BJ (cell line): ENCODE data around the gene COX7C. TPM values are rescaled to one million over a fixed set of nuclear protein-coding genes. Genes with fewer than 3 reads are reported as not detected.
"Not testable (repeated sequence)": the region's sequence is repeated elsewhere in the genome, so short reads cannot be mapped to it uniquely, and the experiment has no call there.

Source experiments
- CTCF ChIA-PET: fragments of 350-600 bp; formaldehyde crosslinking; extraction: SDS; loops from one replicate; lab custom pipeline; 2021; ENCODE audit warnings: antibody characterized with exemption, inconsistent platforms; lab: Yijun Ruan, JAX
- POLR2A ChIA-PET: fragments of 300-600 bp; sonication (Branson Sonifier 250); formaldehyde crosslinking; extraction: SDS; loops from one replicate; lab custom pipeline; 2021; ENCODE audit warnings: antibody characterized with exemption; lab: Charles Lee
- DNase-seq: peaks from one replicate; pipeline ENCODE4 v3.0.0-alpha.2; 2011; ENCODE audit warnings: low read depth
- H3K27me3 ChIP-seq: 2 replicates; pipeline ENCODE4 v1.6.0; 2011; ENCODE audit warnings: low read length; ENCODE audit not compliant: control insufficient read depth, insufficient read depth
- H3K36me3 ChIP-seq: 2 replicates; pipeline ENCODE4 v1.5.1; 2011; ENCODE audit warnings: low read length; ENCODE audit not compliant: control insufficient read depth, insufficient read depth
- H3K4me3 ChIP-seq: 2 replicates; pipeline ENCODE4 v1.5.1; 2011; ENCODE audit warnings: low read depth, mild to moderate bottlenecking, control low read depth, low read length
- CTCF ChIP-seq: IDR thresholded peaks from 2 replicates; pipeline ENCODE4 v1.5.1; 2011; ENCODE audit warnings: low read depth, mild to moderate bottlenecking, control low read depth, inconsistent platforms, low read length, moderate library complexity; ENCODE audit not compliant: insufficient read depth
- polyA plus RNA-seq: library from polyadenylated mRNA; depleted of rRNA; stranded (reverse); fragments of >200 nt; gene quantifications from 2 replicates; pipeline ENCODE4 v1.2.3, GENCODE V29; 2011

Gene COX7C
- polyA plus RNA-seq, 1 experiment: 309 TPM

- Histone ChIP-seq H3K27me3 (no peaks in the 10 kb centered on the region), H3K36me3 (no peaks in the 10 kb centered on the region), H3K4me3 (no peak overlapping the region)
- ChIA-PET CTCF (no interaction called here), POLR2A (no interaction called here)
- TF ChIP-seq CTCF: no peak
- DNase-seq: no peak
These were observed 27.1 kb downstream of the COX7C start for GRCh38 chr5:86644843-86645242.

- TF ChIP-seq CTCF: no peak
- Histone ChIP-seq H3K4me3 (no peak overlapping the region), H3K36me3 (no peaks in the 10 kb centered on the region), H3K27me3 (no peaks in the 10 kb centered on the region)
- CTCF ChIA-PET: no interaction called here
- no peak for DNase-seq
- POLR2A ChIA-PET: no interaction called here
These were observed 28.1 kb downstream of the COX7C start for GRCh38 chr5:86645885-86646284.

GRCh38 chr5:86646671-86647070, 28.9 kb downstream of the COX7C start:
- H3K4me3 ChIP-seq: no peak overlapping the region
- no peak for DNase-seq
- ChIA-PET CTCF (no interaction called here), POLR2A (no interaction called here)
- H3K27me3 ChIP-seq: no peaks in the 10 kb centered on the region
- TF ChIP-seq CTCF: no peak
- no peaks in the 10 kb centered on the region for H3K36me3 ChIP-seq

GRCh38 chr5:86649832-86650505, 32.2 kb downstream of the COX7C start:
- H3K4me3 ChIP-seq: no peak overlapping the region
- POLR2A ChIA-PET: no interaction called here
- no peaks in the 10 kb centered on the region for H3K36me3 ChIP-seq
- TF ChIP-seq CTCF: no peak
- no peaks in the 10 kb centered on the region for H3K27me3 ChIP-seq
- no peak for DNase-seq
- CTCF ChIA-PET: no interaction called here

- DNase-seq, H3K27me3 ChIP-seq, CTCF ChIA-PET, H3K4me3 ChIP-seq, POLR2A ChIA-PET, H3K36me3 ChIP-seq: not testable (repeated sequence)
These were observed 43.0 kb downstream of the COX7C start for GRCh38 chr5:86660771-86661170.

GRCh38 chr5:86664173-86664572, 46.4 kb downstream of the COX7C start:
- H3K36me3 ChIP-seq: no peaks in the 10 kb centered on the region
- no peak overlapping the region for H3K4me3 ChIP-seq
- no peaks in the 10 kb centered on the region for H3K27me3 ChIP-seq
- DNase-seq: no peak
- TF ChIP-seq CTCF: no peak
- ChIA-PET POLR2A (no interaction called here), CTCF (interaction anchor here (0.5 kb wide), 1 partner anchor 262 kb away, joined by 3 read pairs; no protein-coding TSS in a partner anchor)
